ENCODE measurements around the gene CCDC9. TPM values are rescaled to one million over a fixed set of nuclear protein-coding genes. Genes with fewer than 3 reads are reported as not detected.

Gene CCDC9
- total and polyA plus RNA-seq, 2 of the 13 experiments (the other 11 are each of a cell fraction or from before 2014, with no cell fraction given) = 2.9 to 6.3 TPM

- TF ChIP-seq ATF6 (CRISPR knock-in tag; conservative IDR thresholded peaks at IDR 0.05) (no peak), TAF1 (CRISPR knock-in tag; IDR thresholded peaks at IDR 0.05) (peak; percentile 45; the same call in 1 of the 2 replicates), BRCA1 (CRISPR knock-in tag; IDR thresholded peaks at IDR 0.05) (no peak; the same call in 1 of the 2 replicates), ZNF33A (CRISPR knock-in tag; IDR thresholded peaks at IDR 0.05; ENCODE audit: borderline replicate concordance) (peak; percentile 35; the same call in 1 of the 2 replicates), CTCF (CRISPR knock-in tag; IDR thresholded peaks at IDR 0.05) (peak; percentile 98), SRF (IDR thresholded peaks at IDR 0.05; ENCODE audit: low read depth, low read length) (no peak), ZNF720 (CRISPR knock-in tag; IDR thresholded peaks at IDR 0.05) (no peak), ZNF513 (CRISPR knock-in tag; conservative IDR thresholded peaks at IDR 0.05) (no peak), BORCS8-MEF2B (CRISPR knock-in tag; IDR thresholded peaks at IDR 0.05) (no peak), ZNF567 (CRISPR knock-in tag; IDR thresholded peaks at IDR 0.05; ENCODE audit: borderline replicate concordance) (peak; percentile 80; the same call in 1 of the 2 replicates), ZNF713 (CRISPR knock-in tag; IDR thresholded peaks at IDR 0.05) (0 out of 2 replicates have a peak, but pooled peaks have one; percentile 73), FOXO1 (CRISPR knock-in tag; IDR thresholded peaks at IDR 0.05) (peak; percentile 20; the same call in 1 of the 2 replicates), WIZ (CRISPR knock-in tag; IDR thresholded peaks at IDR 0.05) (no peak; the same call in 1 of the 2 replicates), MED1 (CRISPR knock-in tag; IDR thresholded peaks at IDR 0.05) (peak; percentile 94), MTF2 (CRISPR knock-in tag; IDR thresholded peaks at IDR 0.05; ENCODE audit: borderline replicate concordance) (no peak), ZNF136 (CRISPR knock-in tag; IDR thresholded peaks at IDR 0.05; ENCODE audit: low read depth) (no peak)
- TF ChIP-seq, protein P1, sequence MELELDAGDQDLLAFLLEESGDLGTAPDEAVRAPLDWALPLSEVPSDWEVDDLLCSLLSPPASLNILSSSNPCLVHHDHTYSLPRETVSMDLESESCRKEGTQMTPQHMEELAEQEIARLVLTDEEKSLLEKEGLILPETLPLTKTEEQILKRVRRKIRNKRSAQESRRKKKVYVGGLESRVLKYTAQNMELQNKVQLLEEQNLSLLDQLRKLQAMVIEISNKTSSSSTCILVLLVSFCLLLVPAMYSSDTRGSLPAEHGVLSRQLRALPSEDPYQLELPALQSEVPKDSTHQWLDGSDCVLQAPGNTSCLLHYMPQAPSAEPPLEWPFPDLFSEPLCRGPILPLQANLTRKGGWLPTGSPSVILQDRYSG (CRISPR knock-in tag; IDR thresholded peaks at IDR 0.05) = peak; percentile 51; the same call in 1 of the 2 replicates
- TF ChIP-seq, protein P2, sequence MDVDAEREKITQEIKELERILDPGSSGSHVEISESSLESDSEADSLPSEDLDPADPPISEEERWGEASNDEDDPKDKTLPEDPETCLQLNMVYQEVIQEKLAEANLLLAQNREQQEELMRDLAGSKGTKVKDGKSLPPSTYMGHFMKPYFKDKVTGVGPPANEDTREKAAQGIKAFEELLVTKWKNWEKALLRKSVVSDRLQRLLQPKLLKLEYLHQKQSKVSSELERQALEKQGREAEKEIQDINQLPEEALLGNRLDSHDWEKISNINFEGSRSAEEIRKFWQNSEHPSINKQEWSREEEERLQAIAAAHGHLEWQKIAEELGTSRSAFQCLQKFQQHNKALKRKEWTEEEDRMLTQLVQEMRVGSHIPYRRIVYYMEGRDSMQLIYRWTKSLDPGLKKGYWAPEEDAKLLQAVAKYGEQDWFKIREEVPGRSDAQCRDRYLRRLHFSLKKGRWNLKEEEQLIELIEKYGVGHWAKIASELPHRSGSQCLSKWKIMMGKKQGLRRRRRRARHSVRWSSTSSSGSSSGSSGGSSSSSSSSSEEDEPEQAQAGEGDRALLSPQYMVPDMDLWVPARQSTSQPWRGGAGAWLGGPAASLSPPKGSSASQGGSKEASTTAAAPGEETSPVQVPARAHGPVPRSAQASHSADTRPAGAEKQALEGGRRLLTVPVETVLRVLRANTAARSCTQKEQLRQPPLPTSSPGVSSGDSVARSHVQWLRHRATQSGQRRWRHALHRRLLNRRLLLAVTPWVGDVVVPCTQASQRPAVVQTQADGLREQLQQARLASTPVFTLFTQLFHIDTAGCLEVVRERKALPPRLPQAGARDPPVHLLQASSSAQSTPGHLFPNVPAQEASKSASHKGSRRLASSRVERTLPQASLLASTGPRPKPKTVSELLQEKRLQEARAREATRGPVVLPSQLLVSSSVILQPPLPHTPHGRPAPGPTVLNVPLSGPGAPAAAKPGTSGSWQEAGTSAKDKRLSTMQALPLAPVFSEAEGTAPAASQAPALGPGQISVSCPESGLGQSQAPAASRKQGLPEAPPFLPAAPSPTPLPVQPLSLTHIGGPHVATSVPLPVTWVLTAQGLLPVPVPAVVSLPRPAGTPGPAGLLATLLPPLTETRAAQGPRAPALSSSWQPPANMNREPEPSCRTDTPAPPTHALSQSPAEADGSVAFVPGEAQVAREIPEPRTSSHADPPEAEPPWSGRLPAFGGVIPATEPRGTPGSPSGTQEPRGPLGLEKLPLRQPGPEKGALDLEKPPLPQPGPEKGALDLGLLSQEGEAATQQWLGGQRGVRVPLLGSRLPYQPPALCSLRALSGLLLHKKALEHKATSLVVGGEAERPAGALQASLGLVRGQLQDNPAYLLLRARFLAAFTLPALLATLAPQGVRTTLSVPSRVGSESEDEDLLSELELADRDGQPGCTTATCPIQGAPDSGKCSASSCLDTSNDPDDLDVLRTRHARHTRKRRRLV (CRISPR knock-in tag; IDR thresholded peaks at IDR 0.05) = peak; percentile 94
Observed at GRCh38 chr19:47243776-47244547, 12.4 kb upstream of the CCDC9 start (continued).
